Measurements from ENCODE around the gene MAST1.
A peak's percentile ranks its signal among the peaks of the same experiment; 100 is the strongest.

The MAST1 gene

DNA sequence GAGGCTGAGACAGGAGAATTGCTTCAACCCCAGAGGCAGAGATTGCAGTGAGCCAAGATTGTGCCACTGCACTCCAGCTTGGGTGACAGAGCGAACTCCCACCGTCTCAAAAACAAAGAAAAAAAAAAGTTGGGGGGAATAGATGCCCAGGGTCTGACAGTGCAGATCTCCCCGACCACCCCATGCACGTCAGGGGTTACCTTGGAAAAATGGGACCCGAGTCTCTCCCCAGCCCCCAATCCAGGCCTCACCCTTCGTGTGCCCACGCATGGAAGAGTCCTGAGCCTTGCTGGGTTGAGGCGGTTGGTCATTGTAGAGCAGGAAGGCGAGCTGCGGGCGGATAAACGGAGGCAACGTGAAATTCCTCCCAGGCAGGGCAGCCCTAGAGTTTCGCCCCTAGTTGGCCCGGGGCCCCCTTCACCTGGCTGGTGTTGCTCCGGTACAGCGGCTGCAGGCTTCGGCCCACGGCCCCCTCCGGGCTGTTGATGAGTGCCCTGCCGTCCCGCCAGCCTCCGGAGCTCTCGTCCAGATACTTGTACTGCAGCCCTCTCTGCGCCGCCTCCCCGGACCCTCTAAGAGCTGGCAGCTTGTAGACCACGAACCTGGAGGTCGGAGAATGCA, 42.3 kb downstream of the MAST1 start:
- Histone ChIP-seq H3K4me2 (ENCODE audit: insufficient read depth, low read length, poor library complexity, severe bottlenecking) (peak overlapping the region; percentile 90), H2AFZ (ENCODE audit: low read length) (peak overlapping the region; percentile 99), H2BK5ac (ENCODE audit: low read length) (no peak overlapping the region), H2BK12ac (ENCODE audit: low read length) (no peak overlapping the region), H4K91ac (ENCODE audit: low read depth, low read length, poor library complexity) (no peak overlapping the region), H3K79me1 (ENCODE audit: low read depth, low read length) (peaks cover 2% of the 10 kb centered on the region), H2AK5ac (ENCODE audit: low read depth, low read length) (no peak overlapping the region), H3K27ac (replicated peaks; ENCODE audit: low read length) (no peak overlapping the region), H3K4me3 (ENCODE audit: low read length in 2 of 2) (peak overlapping the region; percentile 72 to 88), H3K9me3 (replicated peaks in 1 of 2; ENCODE audit: control insufficient read depth in 2 of 2, insufficient read depth in 1 of 2, low read depth in 1 of 2, low read length in 2 of 2) (peaks cover 11 to 17% of the 10 kb centered on the region in 2 donors), H4K8ac (ENCODE audit: low read depth, low read length) (no peak overlapping the region), H3K36me3 (replicated peaks in 1 of 2; ENCODE audit: control insufficient read depth in 2 of 2, insufficient read depth in 2 of 2, low read length in 2 of 2) (no peaks in the 10 kb centered on the region), H3K27me3 (ENCODE audit: control insufficient read depth in 3 of 3, insufficient read depth in 3 of 3, low read depth in 1 of 3, low read length in 3 of 3) (peaks cover 9 to 45% (median 29%) of the 10 kb centered on the region in 3 experiments), H3K18ac (ENCODE audit: low read length) (peak overlapping the region; percentile 86), H2BK120ac (ENCODE audit: low read depth, low read length) (no peak overlapping the region), H3K14ac (ENCODE audit: low read length) (peak overlapping the region; percentile 75), H3K9ac (ENCODE audit: low read depth, low read length, poor library complexity) (peak overlapping the region; percentile 64), H3K4me1 (ENCODE audit: control insufficient read depth in 2 of 2, insufficient read depth in 1 of 2, low read depth in 1 of 2, low read length in 2 of 2) (peaks cover 3 to 8% of the 10 kb centered on the region in 2 donors), H3K23ac (ENCODE audit: low read depth, low read length, poor library complexity) (peak overlapping the region; percentile 48), H2BK15ac (ENCODE audit: low read length) (peak overlapping the region; percentile 69), H3K4ac (ENCODE audit: low read length) (no peak overlapping the region)
- no CpG with 5 or more reads among the region's 29 CpGs for WGBS, 2 donors (ENCODE audit: extremely low coverage in 2 of 2, insufficient read length in 2 of 2, insufficient replicate concordance in 1 of 2)
- DNase-seq (ENCODE audit: low spot score): no peak

DNA sequence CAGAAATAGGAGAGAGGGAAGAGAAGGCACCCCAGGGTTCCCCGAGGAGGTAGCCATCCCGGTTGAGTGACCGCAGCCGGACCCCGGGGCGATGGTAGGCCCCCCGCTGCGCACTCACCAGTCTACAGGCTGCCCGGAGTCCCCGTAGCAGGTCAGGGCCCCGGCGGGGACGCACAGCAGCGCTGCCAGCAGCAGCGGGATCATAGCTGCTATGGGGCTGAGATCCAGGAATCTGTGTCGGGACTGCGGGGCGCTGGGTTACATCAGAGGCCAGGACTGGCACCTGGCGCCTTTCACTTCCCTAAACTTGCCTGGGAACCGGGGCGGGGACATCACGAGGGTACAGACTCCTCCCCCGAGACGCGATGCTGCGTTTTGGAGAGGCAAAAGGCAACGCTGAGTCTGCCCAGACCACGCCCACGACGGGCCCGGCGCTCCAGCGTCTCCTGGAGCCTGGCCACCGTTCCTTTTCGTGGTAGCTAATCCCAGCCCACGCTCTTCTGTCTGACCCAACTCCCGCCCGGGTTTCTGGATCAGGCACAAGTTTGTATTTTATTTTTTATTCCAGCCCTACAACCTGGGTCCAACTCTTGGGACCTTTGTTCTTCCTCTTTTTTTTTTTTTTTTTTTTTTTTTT, 43.0 kb downstream of the MAST1 start, which contains the start of gene DNASE2:
Gene DNASE2 (minus strand): TSS at position 278 of the 637 bp plus-strand sequence. CDS start 74 bp downstream, at position 204.
- Histone ChIP-seq H3K4me2 (ENCODE audit: insufficient read depth, low read length, poor library complexity, severe bottlenecking) (peak within 1 kb of the TSS; percentile 90), H3K27me3 (ENCODE audit: control insufficient read depth in 3 of 3, insufficient read depth in 3 of 3, low read depth in 1 of 3, low read length in 3 of 3) (peaks cover 11 to 51% (median 35%) of the 10 kb centered on the region in 3 experiments), H3K14ac (ENCODE audit: low read length) (peak within 1 kb of the TSS; percentile 75), H3K4ac (ENCODE audit: low read length) (no peak within 1 kb of the TSS), H3K23ac (ENCODE audit: low read depth, low read length, poor library complexity) (peak within 1 kb of the TSS; percentile 48), H2AFZ (ENCODE audit: low read length) (peak within 1 kb of the TSS; percentile 99), H3K79me1 (ENCODE audit: low read depth, low read length) (no peaks in the 10 kb centered on the region), H3K18ac (ENCODE audit: low read length) (peak within 1 kb of the TSS; percentile 86), H3K27ac (replicated peaks; ENCODE audit: low read length) (no peak within 1 kb of the TSS), H3K9me3 (replicated peaks in 1 of 2; ENCODE audit: control insufficient read depth in 2 of 2, insufficient read depth in 1 of 2, low read depth in 1 of 2, low read length in 2 of 2) (peaks cover 11 to 17% of the 10 kb centered on the region in 2 donors), H3K36me3 (replicated peaks in 1 of 2; ENCODE audit: control insufficient read depth in 2 of 2, insufficient read depth in 2 of 2, low read length in 2 of 2) (no peaks in the 10 kb centered on the region), H2BK120ac (ENCODE audit: low read depth, low read length) (no peak within 1 kb of the TSS), H3K4me3 (ENCODE audit: low read length in 2 of 2) (peak within 1 kb of the TSS; percentile 72 to 88), H4K91ac (ENCODE audit: low read depth, low read length, poor library complexity) (no peak within 1 kb of the TSS), H2BK5ac (ENCODE audit: low read length) (no peak within 1 kb of the TSS), H2AK5ac (ENCODE audit: low read depth, low read length) (no peak within 1 kb of the TSS), H3K9ac (ENCODE audit: low read depth, low read length, poor library complexity) (peak within 1 kb of the TSS; percentile 64), H3K4me1 (ENCODE audit: control insufficient read depth in 2 of 2, insufficient read depth in 1 of 2, low read depth in 1 of 2, low read length in 2 of 2) (peaks cover 3 to 8% of the 10 kb centered on the region in 2 donors), H2BK12ac (ENCODE audit: low read length) (no peak within 1 kb of the TSS), H4K8ac (ENCODE audit: low read depth, low read length) (no peak within 1 kb of the TSS), H2BK15ac (ENCODE audit: low read length) (peak within 1 kb of the TSS; percentile 69)
- DNase-seq (ENCODE audit: low spot score): peak; percentile 87
- WGBS, 2 donors (ENCODE audit: extremely low coverage in 2 of 2, insufficient read length in 2 of 2, insufficient replicate concordance in 1 of 2): no CpG with 5 or more reads among the region's 38 CpGs

DNA sequence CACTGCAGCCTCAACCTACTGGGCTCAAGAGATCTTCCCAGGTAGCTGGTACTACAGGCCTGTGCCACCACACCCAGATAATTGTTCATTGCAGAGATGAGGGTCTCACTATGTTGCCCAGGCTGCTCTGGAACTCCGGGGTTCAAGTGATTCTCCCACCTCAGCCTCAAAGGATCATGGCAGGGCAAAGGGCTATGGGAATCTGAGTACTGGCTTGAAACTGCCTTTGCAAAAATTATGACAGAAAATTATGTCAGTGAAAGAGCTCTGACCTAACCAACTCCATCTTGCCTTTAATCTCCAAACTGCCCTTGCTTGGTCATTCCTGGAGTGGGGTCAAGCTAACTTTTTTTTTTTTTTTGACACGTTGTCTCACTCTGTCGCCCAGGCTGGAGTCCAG, 44.3 kb downstream of the MAST1 start:
- no CpG with 5 or more reads among the region's 3 CpGs for WGBS, 2 donors (ENCODE audit: extremely low coverage in 2 of 2, insufficient read length in 2 of 2, insufficient replicate concordance in 1 of 2)
- H3K27me3 ChIP-seq (ENCODE audit: control insufficient read depth in 3 of 3, insufficient read depth in 3 of 3, low read depth in 1 of 3, low read length in 3 of 3): peaks cover 11 to 64% (median 46%) of the 10 kb centered on the region in 3 experiments
- no peak overlapping the region for H2AK5ac ChIP-seq (ENCODE audit: low read depth, low read length)

DNA sequence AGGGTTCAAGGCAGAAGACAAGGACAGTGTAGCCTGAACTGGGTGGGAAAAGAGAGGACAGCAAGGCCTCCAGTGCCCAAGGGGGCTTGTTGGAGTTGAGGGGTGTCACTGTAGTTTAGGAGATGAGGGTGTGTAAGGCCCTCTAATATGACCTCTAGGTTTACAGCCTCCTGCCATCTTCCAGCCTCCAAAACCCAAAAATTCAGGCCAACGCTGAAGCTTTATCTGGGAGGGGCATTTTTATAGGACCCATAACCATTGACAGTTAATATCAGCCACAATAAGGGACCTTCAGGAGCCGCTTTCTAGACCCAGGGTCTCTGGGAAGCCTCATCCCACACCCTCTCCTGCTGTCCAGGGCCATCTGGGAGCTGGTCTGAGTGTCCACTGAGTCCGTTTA, 45.9 kb downstream of the MAST1 start:
- Histone ChIP-seq H3K18ac (ENCODE audit: low read length) (no peak overlapping the region), H3K4ac (ENCODE audit: low read length) (no peak overlapping the region), H3K23ac (ENCODE audit: low read depth, low read length, poor library complexity) (no peak overlapping the region), H2BK12ac (ENCODE audit: low read length) (no peak overlapping the region), H4K91ac (ENCODE audit: low read depth, low read length, poor library complexity) (no peak overlapping the region), H3K79me1 (ENCODE audit: low read depth, low read length) (no peaks in the 10 kb centered on the region), H2AK5ac (ENCODE audit: low read depth, low read length) (no peak overlapping the region), H3K4me3 (ENCODE audit: low read length in 2 of 2) (no peak overlapping the region), H4K8ac (ENCODE audit: low read depth, low read length) (no peak overlapping the region), H3K9me3 (replicated peaks in 1 of 2; ENCODE audit: control insufficient read depth in 2 of 2, insufficient read depth in 1 of 2, low read depth in 1 of 2, low read length in 2 of 2) (peaks cover 11 to 17% of the 10 kb centered on the region in 2 donors), H3K4me2 (ENCODE audit: insufficient read depth, low read length, poor library complexity, severe bottlenecking) (no peak overlapping the region), H2AFZ (ENCODE audit: low read length) (no peak overlapping the region), H3K4me1 (ENCODE audit: control insufficient read depth in 2 of 2, insufficient read depth in 1 of 2, low read depth in 1 of 2, low read length in 2 of 2) (peaks cover 3 to 8% of the 10 kb centered on the region in 2 donors), H2BK120ac (ENCODE audit: low read depth, low read length) (no peak overlapping the region), H3K36me3 (replicated peaks in 1 of 2; ENCODE audit: control insufficient read depth in 2 of 2, insufficient read depth in 2 of 2, low read length in 2 of 2) (no peaks in the 10 kb centered on the region), H2BK15ac (ENCODE audit: low read length) (no peak overlapping the region), H3K27me3 (ENCODE audit: control insufficient read depth in 3 of 3, insufficient read depth in 3 of 3, low read depth in 1 of 3, low read length in 3 of 3) (peaks cover 11 to 79% (median 46%) of the 10 kb centered on the region in 3 experiments), H2BK5ac (ENCODE audit: low read length) (no peak overlapping the region), H3K27ac (replicated peaks; ENCODE audit: low read length) (no peak overlapping the region), H3K14ac (ENCODE audit: low read length) (no peak overlapping the region), H3K9ac (ENCODE audit: low read depth, low read length, poor library complexity) (no peak overlapping the region)
- DNase-seq (ENCODE audit: low spot score): no peak
- no CpG with 5 or more reads among the region's 3 CpGs for WGBS, 2 donors (ENCODE audit: extremely low coverage in 2 of 2, insufficient read length in 2 of 2, insufficient replicate concordance in 1 of 2)

More for the DNA sequence above, 44.3 kb downstream of the MAST1 start:
- DNase-seq (ENCODE audit: low spot score): no peak
- no peak overlapping the region for H4K8ac ChIP-seq (ENCODE audit: low read depth, low read length)
- H2BK15ac ChIP-seq (ENCODE audit: low read length): no peak overlapping the region
- no peak overlapping the region for H2BK120ac ChIP-seq (ENCODE audit: low read depth, low read length)
- H3K4me3 ChIP-seq (ENCODE audit: low read length in 2 of 2): no peak overlapping the region
- no peak overlapping the region for H3K23ac ChIP-seq (ENCODE audit: low read depth, low read length, poor library complexity)
- H2BK12ac ChIP-seq (ENCODE audit: low read length): no peak overlapping the region
- no peaks in the 10 kb centered on the region for H3K36me3 ChIP-seq (replicated peaks in 1 of 2; ENCODE audit: control insufficient read depth in 2 of 2, insufficient read depth in 2 of 2, low read length in 2 of 2)
- H2AFZ ChIP-seq (ENCODE audit: low read length): no peak overlapping the region
- peaks cover 3 to 8% of the 10 kb centered on the region in 2 donors for H3K4me1 ChIP-seq (ENCODE audit: control insufficient read depth in 2 of 2, insufficient read depth in 1 of 2, low read depth in 1 of 2, low read length in 2 of 2)
- H3K4ac ChIP-seq (ENCODE audit: low read length): no peak overlapping the region
- no peak overlapping the region for H3K9ac ChIP-seq (ENCODE audit: low read depth, low read length, poor library complexity)
- H3K79me1 ChIP-seq (ENCODE audit: low read depth, low read length): no peaks in the 10 kb centered on the region
- no peak overlapping the region for H3K14ac ChIP-seq (ENCODE audit: low read length)
- H3K9me3 ChIP-seq (replicated peaks in 1 of 2; ENCODE audit: control insufficient read depth in 2 of 2, insufficient read depth in 1 of 2, low read depth in 1 of 2, low read length in 2 of 2): peaks cover 11 to 17% of the 10 kb centered on the region in 2 donors
- H3K27ac ChIP-seq (replicated peaks; ENCODE audit: low read length): no peak overlapping the region
- H4K91ac ChIP-seq (ENCODE audit: low read depth, low read length, poor library complexity): no peak overlapping the region
- no peak overlapping the region for H2BK5ac ChIP-seq (ENCODE audit: low read length)
- no peak overlapping the region for H3K4me2 ChIP-seq (ENCODE audit: insufficient read depth, low read length, poor library complexity, severe bottlenecking)
- H3K18ac ChIP-seq (ENCODE audit: low read length): no peak overlapping the region
